GM21529 (cell line): ENCODE measurements around the gene CDC42BPB.

ENCODE experiments used
- ATAC-seq: cut with Tn5 transposase; IDR thresholded peaks from one replicate; pipeline ENCODE4 v1.9.1; 2021; ENCODE audit not compliant: unreplicated experiment

The CDC42BPB gene

GRCh38 chr14:103074729-103075367, 17.5 kb upstream of the CDC42BPB start:
- ATAC-seq = no peak

DNA sequence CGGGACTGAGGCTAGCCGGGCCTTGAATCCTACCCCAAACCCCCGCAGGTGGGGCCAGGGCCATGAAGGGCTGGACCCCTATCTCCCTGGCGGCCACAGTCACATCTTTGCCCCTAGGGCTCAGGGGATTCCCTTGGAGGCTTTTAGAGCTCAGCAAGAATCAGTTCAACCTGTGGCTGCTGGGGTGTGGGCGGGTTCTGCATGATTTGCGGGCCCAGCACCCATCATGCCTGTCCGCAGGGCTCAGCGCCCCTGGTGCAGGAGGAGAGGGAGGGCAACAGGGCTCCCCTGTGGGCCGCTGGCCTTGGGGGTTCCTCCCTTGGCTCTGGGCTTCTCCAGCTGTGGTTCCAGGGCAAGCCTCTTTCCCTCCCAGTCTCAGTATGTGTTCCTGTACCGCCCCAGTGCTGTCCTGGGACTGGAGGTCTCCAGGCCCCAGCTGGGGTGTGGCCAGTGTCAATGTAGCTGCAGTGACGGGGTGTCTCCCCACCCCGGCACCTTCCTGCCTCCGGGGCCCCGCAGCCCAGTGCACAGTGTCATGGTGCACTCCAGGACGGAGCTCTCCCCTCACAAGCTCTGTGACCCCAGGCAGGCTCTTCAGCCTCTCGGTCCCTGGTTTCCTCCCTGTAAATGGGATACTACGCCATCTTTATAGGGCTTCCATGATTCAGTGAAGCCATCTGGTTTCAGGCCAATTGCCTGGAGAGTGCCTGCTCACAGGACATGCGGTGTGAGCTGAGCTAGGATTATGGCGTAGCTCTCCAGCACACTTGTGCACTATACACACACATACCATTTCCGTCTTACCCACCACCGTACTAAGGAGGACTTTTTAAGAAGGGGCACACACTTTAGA, 16.8 kb upstream of the CDC42BPB start:
- ATAC-seq = no peak

DNA sequence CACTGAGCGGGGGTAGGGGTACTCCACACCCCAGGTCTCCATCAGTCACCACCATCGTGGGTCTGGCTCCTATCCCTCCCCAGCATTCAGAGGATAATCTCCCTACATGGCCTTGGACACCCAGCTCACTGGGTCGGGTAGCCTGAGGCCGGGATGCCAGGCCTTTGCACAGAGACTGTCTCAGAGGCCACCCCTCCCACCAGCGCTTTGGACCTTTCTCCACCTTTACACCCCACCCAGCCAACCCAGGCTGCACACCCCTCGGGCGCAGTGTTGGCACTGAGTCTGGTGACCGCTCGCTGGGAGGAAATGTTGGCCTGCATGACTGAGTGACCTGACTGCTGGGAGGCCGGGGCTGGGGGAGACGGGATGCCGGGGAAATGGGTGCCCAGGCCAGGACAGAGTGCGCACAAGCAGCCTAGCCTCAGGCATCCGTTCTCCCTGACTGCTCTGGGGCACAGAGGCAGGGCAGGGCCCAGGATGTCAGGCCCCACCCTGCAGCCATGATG, 16.1 kb upstream of the CDC42BPB start:
- ATAC-seq = no peak

- ATAC-seq = no peak
Observed at GRCh38 chr14:103072595-103073366, 15.4 kb upstream of the CDC42BPB start.

- ATAC-seq = no peak
Observed at GRCh38 chr14:103071544-103072251, 14.3 kb upstream of the CDC42BPB start.

DNA sequence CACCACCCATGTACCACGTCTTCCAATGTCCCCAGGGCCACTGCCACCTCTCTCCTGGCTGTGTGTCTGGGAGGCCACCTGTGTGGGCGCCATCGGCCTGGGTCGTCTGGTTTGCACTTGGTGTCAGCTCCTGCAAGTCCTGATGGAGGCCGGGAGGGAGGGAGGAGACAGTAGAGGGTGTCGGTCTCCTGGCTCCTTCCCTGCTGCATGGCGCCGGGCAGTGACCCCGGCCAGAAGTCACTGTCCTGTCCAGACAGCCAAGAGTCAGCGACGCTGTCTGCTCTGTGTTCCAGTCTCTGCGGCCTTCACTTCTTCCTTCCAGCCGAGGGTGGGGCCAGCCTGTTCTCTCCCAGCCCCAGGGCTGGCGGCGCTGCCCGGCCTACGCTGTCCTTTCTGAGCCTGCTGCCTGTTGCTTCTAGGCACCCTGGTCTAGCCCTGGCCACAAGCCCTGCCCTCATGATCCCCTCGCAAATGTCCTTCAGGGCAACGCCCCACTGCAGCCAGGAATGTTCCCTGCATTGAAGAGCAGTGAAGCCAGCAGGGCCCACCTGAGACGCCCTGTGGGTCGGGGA, 13.7 kb upstream of the CDC42BPB start:
- ATAC-seq = no peak

- no peak for ATAC-seq
Observed at GRCh38 chr14:103070263-103070885, 13.0 kb upstream of the CDC42BPB start.

DNA sequence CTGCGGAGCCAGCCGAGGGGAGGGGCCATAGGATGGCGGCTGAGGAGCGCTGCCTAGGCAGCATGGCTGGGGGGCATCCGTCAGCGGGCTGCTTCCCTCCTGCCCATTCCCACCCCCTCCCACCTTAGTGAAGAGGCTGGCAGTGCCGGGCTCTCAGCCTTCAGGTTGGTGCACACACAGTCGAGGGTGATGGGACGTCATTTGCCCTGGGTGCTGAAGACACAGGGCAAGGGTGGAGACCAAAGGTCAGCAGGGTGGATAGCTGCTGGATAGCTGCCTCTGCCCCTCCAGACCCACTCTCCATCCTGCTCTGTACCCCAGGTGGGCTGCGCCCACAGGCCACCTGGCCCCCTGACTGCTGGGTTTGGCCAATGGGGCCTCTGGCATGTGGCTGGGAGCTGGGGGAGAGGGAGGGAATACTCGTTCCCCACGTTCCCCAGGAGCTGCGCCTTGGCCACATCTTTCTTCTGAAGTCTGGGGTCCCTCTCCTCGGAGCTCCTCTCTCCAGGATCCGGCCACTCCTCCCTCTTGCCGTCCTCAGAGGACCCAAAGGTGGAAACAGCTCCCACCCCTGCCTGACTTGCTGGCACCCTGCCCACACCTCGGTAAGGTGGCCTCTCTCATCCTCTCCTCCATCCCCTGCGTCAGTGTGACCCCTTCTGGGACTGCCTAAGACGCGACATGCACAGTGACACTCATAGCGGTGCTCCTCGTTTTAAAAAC, 11.2 kb upstream of the CDC42BPB start:
- no peak for ATAC-seq

GRCh38 chr14:103067231-103067954, 10.0 kb upstream of the CDC42BPB start:
- ATAC-seq = no peak

DNA sequence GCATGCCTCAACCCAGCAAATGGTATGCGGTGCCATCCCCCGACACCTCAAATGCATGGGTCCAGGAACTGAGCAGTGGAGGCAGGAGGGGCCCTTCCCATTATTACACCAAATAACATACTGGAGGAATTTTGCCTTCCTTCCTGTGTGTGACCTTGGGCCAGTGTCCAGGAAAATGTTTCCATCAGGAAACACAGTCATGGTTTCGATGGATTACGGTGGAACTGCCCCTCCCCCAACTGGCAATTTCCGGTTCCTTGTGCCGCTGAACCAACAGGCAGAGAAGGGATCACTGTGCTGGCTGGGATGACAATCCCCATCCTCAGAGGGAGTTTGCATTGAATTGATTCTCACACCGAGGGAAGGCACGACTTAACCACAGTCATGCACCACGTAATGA, 9.1 kb upstream of the CDC42BPB start:
- no peak for ATAC-seq

DNA sequence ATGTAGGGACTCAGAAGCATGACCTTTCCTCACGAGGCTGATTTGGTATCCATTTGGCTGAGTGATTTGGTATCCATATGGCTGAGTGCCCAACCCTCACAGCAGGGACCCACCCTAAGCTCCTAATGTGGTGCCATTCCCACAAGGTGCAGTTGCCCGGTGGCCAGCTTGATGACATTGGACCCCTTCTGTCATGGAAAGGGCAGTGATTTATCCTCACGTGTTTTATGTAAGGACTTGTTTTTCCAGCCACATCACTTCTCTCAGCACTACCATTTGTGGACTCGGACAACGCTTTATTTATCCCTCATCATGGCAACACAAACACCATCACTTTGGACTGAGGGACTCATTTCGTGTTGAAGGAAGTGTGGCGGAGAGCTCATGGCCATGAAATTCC, 8.5 kb upstream of the CDC42BPB start:
- ATAC-seq = no peak

DNA sequence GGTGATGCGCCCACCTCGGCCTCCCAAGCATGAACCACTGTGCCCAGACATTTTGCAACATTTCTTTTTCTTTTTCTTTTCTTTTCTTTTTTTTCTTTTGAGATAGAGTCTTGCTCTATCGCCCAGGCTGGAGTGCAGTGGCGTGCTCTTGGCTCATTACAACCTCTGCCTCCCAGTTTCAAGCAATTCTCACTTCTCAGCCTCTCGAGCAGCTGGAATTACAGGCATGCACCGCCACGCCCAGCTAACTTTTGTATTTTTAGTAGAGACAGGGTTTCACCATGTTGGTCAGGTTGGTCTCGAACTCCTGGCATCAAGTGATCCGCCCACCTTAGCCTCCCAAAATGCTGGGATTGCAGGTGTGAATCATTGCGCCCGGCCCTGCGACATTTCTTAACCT, 7.6 kb upstream of the CDC42BPB start:
- no peak for ATAC-seq

DNA sequence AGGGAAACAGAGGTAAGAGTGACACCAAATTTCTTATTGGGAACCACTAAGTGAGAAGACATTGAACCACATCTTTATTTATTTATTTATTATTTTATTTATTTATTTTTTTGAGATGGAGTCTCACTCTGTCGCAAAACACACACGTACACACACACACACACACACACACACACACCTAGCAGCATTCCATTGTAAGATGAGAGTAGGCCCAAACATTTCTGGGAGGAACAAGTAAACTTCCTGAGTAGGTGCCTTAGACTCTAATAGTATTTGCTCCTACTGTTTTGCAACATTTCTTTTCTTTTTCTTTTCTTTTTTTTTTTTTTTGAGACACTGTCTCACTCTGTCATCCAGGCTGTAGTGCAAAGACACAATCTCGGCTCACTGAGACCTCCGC, 7.1 kb upstream of the CDC42BPB start:
- no peak for ATAC-seq

DNA sequence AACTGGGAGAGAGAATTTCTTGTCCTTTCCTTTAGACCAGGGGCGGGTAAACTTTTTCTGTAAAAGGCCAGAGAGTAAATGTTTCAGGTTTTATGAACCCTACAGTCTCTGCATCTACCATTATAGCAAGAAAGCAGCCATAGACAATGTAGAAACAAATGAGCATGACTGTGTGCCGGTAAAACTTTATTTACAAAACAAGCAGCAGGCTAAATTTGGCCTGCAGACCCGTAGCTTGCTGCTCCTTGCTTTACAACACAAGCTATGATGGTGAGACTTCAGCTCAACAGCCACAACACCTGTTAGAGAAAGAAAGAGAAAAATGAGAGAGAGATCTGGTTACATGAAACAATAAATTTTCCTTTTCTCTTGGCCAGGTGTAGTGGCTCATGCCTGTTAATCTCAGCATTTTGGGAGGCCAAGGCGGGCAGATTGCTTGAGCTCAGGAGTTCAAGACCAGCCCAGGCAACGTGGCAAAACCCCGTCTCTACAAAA, 4.2 kb upstream of the CDC42BPB start:
- ATAC-seq = no peak

DNA sequence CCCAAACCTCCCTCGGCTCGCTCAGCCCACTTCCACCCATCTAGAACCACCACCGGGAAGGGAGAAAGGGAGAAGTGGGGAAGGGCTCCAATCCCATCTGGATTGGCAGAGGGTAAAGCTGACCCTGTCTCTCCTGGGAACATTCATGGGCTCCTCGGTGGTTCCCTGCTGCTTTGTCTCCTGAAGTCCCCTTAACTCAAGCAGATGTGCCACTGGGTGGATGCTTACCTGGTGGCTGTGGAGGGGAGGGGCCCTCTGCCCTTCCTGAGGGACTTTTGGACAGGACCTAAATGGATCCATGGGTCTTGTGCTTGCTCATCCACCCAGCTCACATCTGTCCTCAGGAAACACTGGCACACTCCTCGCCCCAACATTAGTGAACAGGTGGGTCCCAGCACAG, 2.2 kb upstream of the CDC42BPB start:
- no peak for ATAC-seq

DNA sequence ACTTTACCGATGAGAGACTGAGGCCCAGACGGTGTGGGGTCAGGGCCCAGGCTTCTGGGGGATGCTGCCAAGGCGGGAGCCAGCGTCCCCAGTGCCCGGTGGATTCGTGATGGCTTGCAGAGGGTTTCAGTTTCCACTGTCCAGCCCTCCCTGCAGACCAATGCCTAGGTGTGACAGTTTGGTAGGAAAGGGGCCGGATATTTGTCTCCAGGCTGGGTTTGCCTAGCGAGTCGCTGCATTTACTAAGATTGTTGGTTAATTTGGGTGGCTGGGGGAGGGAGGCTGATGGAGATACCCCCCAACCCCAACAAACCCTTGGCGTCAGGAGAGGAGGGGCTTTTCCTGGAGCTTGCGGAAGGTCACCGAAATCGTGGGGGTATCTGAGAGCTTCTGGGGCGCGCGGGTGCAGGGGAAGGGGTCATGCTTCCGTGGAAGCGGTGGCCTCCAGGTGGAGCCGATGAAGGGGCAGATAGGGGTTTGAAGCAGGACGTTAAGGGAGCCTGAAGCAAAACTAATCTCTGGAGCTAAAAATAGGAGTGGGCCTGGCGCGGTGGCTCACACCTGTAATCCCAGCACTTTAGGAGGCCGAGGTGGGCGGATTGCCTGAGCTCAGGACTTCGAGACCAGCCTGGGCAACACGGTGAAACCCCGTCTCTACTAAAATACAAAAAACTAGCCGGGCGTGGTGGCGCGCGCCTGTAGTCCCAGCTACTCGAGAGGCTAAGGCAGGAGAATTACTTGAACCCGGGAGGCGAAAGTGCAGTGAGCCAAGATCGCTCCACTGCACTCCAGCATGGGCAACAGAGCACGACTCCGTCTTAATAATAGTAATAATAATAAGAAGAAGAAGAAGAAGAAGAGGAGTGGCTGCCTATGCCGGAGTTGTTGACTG, 1.1 kb upstream of the CDC42BPB start:
- ATAC-seq = no peak

- ATAC-seq = no peak
Observed at GRCh38 chr14:103057028-103057371, 349 bp downstream of the CDC42BPB start.
